HepG2 (cell line): ENCODE measurements around the gene DDX49. TPM values are rescaled to one million over a fixed set of nuclear protein-coding genes. Genes with fewer than 3 reads are reported as not detected.

Experiments used
- ADNP ChIP-seq: sonication (generic); formaldehyde crosslinking; IDR thresholded peaks from 2 replicates; pipeline ENCODE4 v1.4.0; 2020; ENCODE audit warnings: missing genetic modification reagents
- BRF2 ChIP-seq: sonication (generic); formaldehyde crosslinking; IDR thresholded peaks from 2 replicates; pipeline ENCODE4 v1.8.1; 2022; ENCODE audit warnings: mild to moderate bottlenecking, missing genetic modification reagents
- FOSL2 ChIP-seq: sonication (generic); formaldehyde crosslinking; IDR thresholded peaks from 2 replicates; pipeline ENCODE4 v1.4.0; 2020; ENCODE audit warnings: missing genetic modification reagents
- KDM1A ChIP-seq: IDR thresholded peaks from 2 replicates; pipeline ENCODE4 v1.6.1; 2016; ENCODE audit warnings: missing compliant biosample characterization
- PCBP1 ChIP-seq: fragments of 200-400 bp; formaldehyde crosslinking; IDR thresholded peaks from 2 replicates; pipeline ENCODE4 v1.6.1; 2017; ENCODE audit warnings: mild to moderate bottlenecking, low read depth, low read length, borderline replicate concordance
- POLR2A ChIP-seq, 2 experiments: IDR thresholded peaks; 2 replicates each; pipeline ENCODE4 v1.6.1; 2011; ENCODE audit warnings: low read depth in 2 of 2, low read length in 2 of 2, mild to moderate bottlenecking in 1 of 2, moderate library complexity in 1 of 2; ENCODE audit not compliant: insufficient read depth in 1 of 2
- U2AF2 ChIP-seq: fragments of 200-400 bp; formaldehyde crosslinking; IDR thresholded peaks from 2 replicates; pipeline ENCODE4 v1.6.1; 2017; ENCODE audit warnings: low read depth, mild to moderate bottlenecking, low read length
- ZNF256 ChIP-seq: sonication (generic); formaldehyde crosslinking; conservative IDR thresholded peaks from 2 replicates; pipeline ENCODE4 v1.4.0; 2020; ENCODE audit warnings: missing genetic modification reagents
- ZNF430 ChIP-seq: sonication (generic); formaldehyde crosslinking; IDR thresholded peaks from 2 replicates; pipeline ENCODE4 v1.9.0; 2021; ENCODE audit warnings: mild to moderate bottlenecking, missing genetic modification reagents
- ZNF484 ChIP-seq: sonication (generic); formaldehyde crosslinking; IDR thresholded peaks from 2 replicates; pipeline ENCODE4 v1.5.1; 2020; ENCODE audit warnings: mild to moderate bottlenecking, low read depth, missing genetic modification reagents, borderline replicate concordance
- ZNF619 ChIP-seq: sonication (generic); formaldehyde crosslinking; IDR thresholded peaks from 2 replicates; pipeline ENCODE4 v1.4.0; 2020; ENCODE audit warnings: mild to moderate bottlenecking, missing genetic modification reagents
- ZNF773 ChIP-seq: sonication (generic); formaldehyde crosslinking; IDR thresholded peaks from 2 replicates; pipeline ENCODE4 v1.4.0; 2020; ENCODE audit warnings: missing genetic modification reagents, borderline replicate concordance
- ZNF782 ChIP-seq: sonication (generic); formaldehyde crosslinking; IDR thresholded peaks from 2 replicates; pipeline ENCODE4 v1.4.0; 2020; ENCODE audit warnings: missing genetic modification reagents, mild to moderate bottlenecking, borderline replicate concordance
- ZNF790 ChIP-seq: sonication (generic); formaldehyde crosslinking; IDR thresholded peaks from 2 replicates; pipeline ENCODE4 v1.8.0; 2022; ENCODE audit warnings: missing genetic modification reagents, mild to moderate bottlenecking, borderline replicate concordance
- polyA plus RNA-seq, 8 experiments: library from polyadenylated mRNA; depleted of rRNA in 3 of 8; stranded (reverse) in 7 of 8; unstranded in 1 of 8; fragments of >200 nt; fragmentation: Illumina TruSeq in 4 of 8; extraction: Trizol in 4 of 8; gene quantifications; 2 replicates each; pipeline versions ENCODE4 v1.2.1 to v1.2.3, GENCODE V29; 2011 to 2016; ENCODE audit warnings: low read depth in 4 of 8, missing spikeins in 1 of 8, mixed read lengths in 1 of 8; ENCODE audit not compliant: insufficient read depth in 1 of 8
- total RNA-seq, 5 experiments: library from RNA; depleted of rRNA; stranded (reverse); fragments of >200 nt; fragmentation: Illumina TruSeq; extraction: Trizol; gene quantifications; 2 replicates each; pipeline ENCODE4 v1.2.3, GENCODE V29; 2016; ENCODE audit warnings: low read depth in 1 of 5
- TF ChIP-seq, protein P1 (sequence below): sonication (generic); formaldehyde crosslinking; IDR thresholded peaks from 2 replicates; pipeline ENCODE4 v1.4.0; 2020; ENCODE audit warnings: missing genetic modification reagents
- TF ChIP-seq, protein P2 (sequence below): sonication (generic); formaldehyde crosslinking; IDR thresholded peaks from 2 replicates; pipeline ENCODE4 v1.4.0; 2020; ENCODE audit warnings: missing genetic modification reagents, borderline replicate concordance

DDX49 gene
- total and polyA plus RNA-seq, 2 of the 13 experiments (the other 11 are each of a cell fraction or from before 2014, with no cell fraction given), result 27.0 to 46.2 TPM

- no peak for TF ChIP-seq BRF2 (CRISPR knock-in tag)
- no peak for TF ChIP-seq ZNF782
- no peak for TF ChIP-seq ZNF773 (CRISPR knock-in tag)
- TF ChIP-seq, protein P1, sequence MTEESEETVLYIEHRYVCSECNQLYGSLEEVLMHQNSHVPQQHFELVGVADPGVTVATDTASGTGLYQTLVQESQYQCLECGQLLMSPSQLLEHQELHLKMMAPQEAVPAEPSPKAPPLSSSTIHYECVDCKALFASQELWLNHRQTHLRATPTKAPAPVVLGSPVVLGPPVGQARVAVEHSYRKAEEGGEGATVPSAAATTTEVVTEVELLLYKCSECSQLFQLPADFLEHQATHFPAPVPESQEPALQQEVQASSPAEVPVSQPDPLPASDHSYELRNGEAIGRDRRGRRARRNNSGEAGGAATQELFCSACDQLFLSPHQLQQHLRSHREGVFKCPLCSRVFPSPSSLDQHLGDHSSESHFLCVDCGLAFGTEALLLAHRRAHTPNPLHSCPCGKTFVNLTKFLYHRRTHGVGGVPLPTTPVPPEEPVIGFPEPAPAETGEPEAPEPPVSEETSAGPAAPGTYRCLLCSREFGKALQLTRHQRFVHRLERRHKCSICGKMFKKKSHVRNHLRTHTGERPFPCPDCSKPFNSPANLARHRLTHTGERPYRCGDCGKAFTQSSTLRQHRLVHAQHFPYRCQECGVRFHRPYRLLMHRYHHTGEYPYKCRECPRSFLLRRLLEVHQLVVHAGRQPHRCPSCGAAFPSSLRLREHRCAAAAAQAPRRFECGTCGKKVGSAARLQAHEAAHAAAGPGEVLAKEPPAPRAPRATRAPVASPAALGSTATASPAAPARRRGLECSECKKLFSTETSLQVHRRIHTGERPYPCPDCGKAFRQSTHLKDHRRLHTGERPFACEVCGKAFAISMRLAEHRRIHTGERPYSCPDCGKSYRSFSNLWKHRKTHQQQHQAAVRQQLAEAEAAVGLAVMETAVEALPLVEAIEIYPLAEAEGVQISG (CRISPR knock-in tag), result peak; percentile 90
- no peak for TF ChIP-seq ZNF484
- peak; percentile 24; the same call in 1 of the 2 replicates for TF ChIP-seq FOSL2
- peak; percentile 76; the same call in 1 of the 2 replicates for TF ChIP-seq ZNF430 (CRISPR knock-in tag)
- peak; percentile 77 to 96 for TF ChIP-seq POLR2A (IDR thresholded peaks at IDR 0.05; ENCODE audit: insufficient read depth in 1 of 2, low read depth in 2 of 2, low read length in 2 of 2)
- TF ChIP-seq ZNF619 (CRISPR knock-in tag), result no peak
- TF ChIP-seq, protein P2, sequence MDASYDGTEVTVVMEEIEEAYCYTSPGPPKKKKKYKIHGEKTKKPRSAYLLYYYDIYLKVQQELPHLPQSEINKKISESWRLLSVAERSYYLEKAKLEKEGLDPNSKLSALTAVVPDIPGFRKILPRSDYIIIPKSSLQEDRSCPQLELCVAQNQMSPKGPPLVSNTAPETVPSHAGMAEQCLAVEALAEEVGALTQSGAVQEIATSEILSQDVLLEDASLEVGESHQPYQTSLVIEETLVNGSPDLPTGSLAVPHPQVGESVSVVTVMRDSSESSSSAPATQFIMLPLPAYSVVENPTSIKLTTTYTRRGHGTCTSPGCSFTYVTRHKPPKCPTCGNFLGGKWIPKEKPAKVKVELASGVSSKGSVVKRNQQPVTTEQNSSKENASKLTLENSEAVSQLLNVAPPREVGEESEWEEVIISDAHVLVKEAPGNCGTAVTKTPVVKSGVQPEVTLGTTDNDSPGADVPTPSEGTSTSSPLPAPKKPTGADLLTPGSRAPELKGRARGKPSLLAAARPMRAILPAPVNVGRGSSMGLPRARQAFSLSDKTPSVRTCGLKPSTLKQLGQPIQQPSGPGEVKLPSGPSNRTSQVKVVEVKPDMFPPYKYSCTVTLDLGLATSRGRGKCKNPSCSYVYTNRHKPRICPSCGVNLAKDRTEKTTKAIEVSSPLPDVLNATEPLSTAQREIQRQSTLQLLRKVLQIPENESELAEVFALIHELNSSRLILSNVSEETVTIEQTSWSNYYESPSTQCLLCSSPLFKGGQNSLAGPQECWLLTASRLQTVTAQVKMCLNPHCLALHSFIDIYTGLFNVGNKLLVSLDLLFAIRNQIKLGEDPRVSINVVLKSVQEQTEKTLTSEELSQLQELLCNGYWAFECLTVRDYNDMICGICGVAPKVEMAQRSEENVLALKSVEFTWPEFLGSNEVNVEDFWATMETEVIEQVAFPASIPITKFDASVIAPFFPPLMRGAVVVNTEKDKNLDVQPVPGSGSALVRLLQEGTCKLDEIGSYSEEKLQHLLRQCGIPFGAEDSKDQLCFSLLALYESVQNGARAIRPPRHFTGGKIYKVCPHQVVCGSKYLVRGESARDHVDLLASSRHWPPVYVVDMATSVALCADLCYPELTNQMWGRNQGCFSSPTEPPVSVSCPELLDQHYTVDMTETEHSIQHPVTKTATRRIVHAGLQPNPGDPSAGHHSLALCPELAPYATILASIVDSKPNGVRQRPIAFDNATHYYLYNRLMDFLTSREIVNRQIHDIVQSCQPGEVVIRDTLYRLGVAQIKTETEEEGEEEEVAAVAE, result peak; percentile 93
- no peak for TF ChIP-seq ZNF256
- no peak for TF ChIP-seq U2AF2
- no peak for TF ChIP-seq ZNF790 (CRISPR knock-in tag)
- no peak for TF ChIP-seq ADNP (CRISPR knock-in tag)
- TF ChIP-seq PCBP1, result peak; percentile 83; the same call in 1 of the 2 replicates
- no peak for TF ChIP-seq KDM1A (CRISPR knock-in tag)
Measured at GRCh38 chr19:18919086-18919899, at the start of gene DDX49, which contains the start of gene COPE (continued).
